Right cardiac atrium (tissue), 5 donors: ENCODE data around the gene UBE2G1. TPM values are rescaled to one million over a fixed set of nuclear protein-coding genes. Genes with fewer than 3 reads are reported as not detected.

ENCODE experiments used
- ATAC-seq, 2 donors: fragments of 200-7000 bp; cut with Tn5 transposase; one replicate each; pipeline versions ENCODE4 v1.8.0 to v1.9.1; 2020; ENCODE audit warnings: moderate library complexity in 2 of 2, mild to moderate bottlenecking in 1 of 2
- DNase-seq, 3 donors: peaks; one replicate each; pipeline ENCODE4 v3.0.0-alpha.2; 2020
- H3K27ac ChIP-seq: one replicate; pipeline ENCODE4 v1.5.1; 2013; ENCODE audit warnings: mild to moderate bottlenecking, low read length, control low read depth, moderate library complexity
- H3K27me3 ChIP-seq: one replicate; pipeline ENCODE4 v1.6.1; 2013; ENCODE audit not compliant: control insufficient read depth, insufficient read depth
- H3K4me1 ChIP-seq: one replicate; pipeline ENCODE4 v1.6.1; 2013; ENCODE audit warnings: low read length; ENCODE audit not compliant: control insufficient read depth, insufficient read depth
- H3K4me3 ChIP-seq: one replicate; pipeline ENCODE4 v1.5.1; 2013; ENCODE audit warnings: low read length, control low read depth
- H3K9me3 ChIP-seq: one replicate; pipeline ENCODE4 v1.6.1; 2013; ENCODE audit warnings: low read length; ENCODE audit not compliant: control insufficient read depth
- WGBS: extraction: QIAGEN DNeasy Blood & Tissue Kit; methylation state at CpG from one replicate; pipeline ENCODE4 v1.1.7; 2013; 5-methylcytosine and 5-hydroxymethylcytosine counted together
- intact Hi-C, 4 donors: fragments of 100-400 bp; cut with DNase I; formaldehyde crosslinking; loops; one replicate each; pipeline versions ENCODE4 v1.11.0 to v1.14.0; 2022 to 2023
- polyA plus RNA-seq: library from polyadenylated mRNA; stranded (reverse); fragments of 200-250 nt; gene quantifications from one replicate; pipeline ENCODE4 v1.2.3, GENCODE V29; 2013
- total RNA-seq, 4 donors: library from RNA; stranded (reverse); fragmentation: NEBNext Ultra II Directional; extraction: Animal tissue kit (Norgen Biotek cat#: 25700); gene quantifications; one replicate each; pipeline ENCODE4 v1.2.1, GENCODE V29; 2021
- donor health status: healthy with polysubstance abuse.
- donor health status: DM: no; HTN: yes; CAD: no.
- donor health status: DM: no; HTN: no; CAD: no.
- donor health status: DM: no; HTN: yes; CAD: no; lungs with severe emphysema.
- donor health status: DM: yes; HTN: yes; CAD: no.

Gene UBE2G1
- total and polyA plus RNA-seq, 5 donors, result 24.0 to 55.1 (median 51.2) TPM

- Histone ChIP-seq H3K27me3 (no peaks in the 10 kb centered on the region), H3K4me3 (no peak overlapping the region), H3K9me3 (no peaks in the 10 kb centered on the region), H3K4me1 (no peaks in the 10 kb centered on the region), H3K27ac (no peak overlapping the region)
- ATAC-seq (peak in 1 of 2 donors; percentile 38), DNase-seq (no peak)
- intact Hi-C loops, result no loop called here
- WGBS, result 85% methylated on average over 46 of the region's 47 CpGs
Measured at GRCh38 chr17:4221899-4222659, 144.4 kb downstream of the UBE2G1 start.

GRCh38 chr17:4221163-4221562, 145.3 kb downstream of the UBE2G1 start:
- ATAC-seq, result no peak
- 85% methylated on average over 4 of the region's 4 CpGs for WGBS
- no peaks in the 10 kb centered on the region for H3K9me3 ChIP-seq

GRCh38 chr17:4220655-4221054, 145.8 kb downstream of the UBE2G1 start:
- intact Hi-C loops, result no loop called here
- Histone ChIP-seq H3K4me3 (no peak overlapping the region), H3K27me3 (no peaks in the 10 kb centered on the region), H3K9me3 (no peaks in the 10 kb centered on the region), H3K27ac (peak overlapping the region; percentile 36), H3K4me1 (no peaks in the 10 kb centered on the region)
- no peak for DNase-seq
- WGBS, result 57% methylated on average over 7 of the region's 7 CpGs
- peak in 1 of 2 donors; percentile 51 for ATAC-seq

More at GRCh38 chr17:4221163-4221562, 145.3 kb downstream of the UBE2G1 start:
- no peak for DNase-seq
- Histone ChIP-seq H3K27ac (no peak overlapping the region), H3K27me3 (no peaks in the 10 kb centered on the region), H3K4me3 (no peak overlapping the region), H3K4me1 (no peaks in the 10 kb centered on the region)
- intact Hi-C loops, result no loop called here

Other genes with a start within 250 kb of the UBE2G1 start
- 10 to 100 TPM; 29.1 to 37.5 (median 32.7) TPM for gene ZZEF1, start 223.6 kb downstream of the UBE2G1 start, total RNA-seq
- gene ZZEF1, start 223.6 kb downstream of the UBE2G1 start, polyA plus RNA-seq, result 15.2 TPM
- gene CYB5D2, start 223.5 kb downstream of the UBE2G1 start, total RNA-seq, result 10 to 100 TPM; 11.2 to 17.0 (median 12.8) TPM
- 22.3 TPM for gene CYB5D2, start 223.5 kb downstream of the UBE2G1 start, polyA plus RNA-seq
- 10 to 100 TPM; 24.1 to 27.1 (median 25.4) TPM for gene ANKFY1, start 102.7 kb downstream of the UBE2G1 start, total RNA-seq
- 8.6 TPM for gene ANKFY1, start 102.7 kb downstream of the UBE2G1 start, polyA plus RNA-seq
- gene SPNS3, start 67.3 kb upstream of the UBE2G1 start, total RNA-seq, result under 1 TPM in 2 of 4 donors, not detected in 2; 0.29 to 0.45 TPM
- 0.23 TPM for gene SPNS3, start 67.3 kb upstream of the UBE2G1 start, polyA plus RNA-seq
- gene SPNS2, start 132.2 kb upstream of the UBE2G1 start, total RNA-seq, result 10 to 100 TPM in 2 of 4 donors, 1 to 10 TPM in 2; 9.6 to 12.7 (median 10.3) TPM
- 16.2 TPM for gene SPNS2, start 132.2 kb upstream of the UBE2G1 start, polyA plus RNA-seq
- gene MYBBP1A, start 188.7 kb upstream of the UBE2G1 start, total RNA-seq, result 10 to 100 TPM; 18.4 to 28.5 (median 23.1) TPM
- 15.9 TPM for gene MYBBP1A, start 188.7 kb upstream of the UBE2G1 start, polyA plus RNA-seq
- gene GGT6, start 193.9 kb upstream of the UBE2G1 start, total RNA-seq, result not detected
- gene GGT6, start 193.9 kb upstream of the UBE2G1 start, polyA plus RNA-seq, result not detected
- 10 to 100 TPM; 10.7 to 20.8 (median 14.2) TPM for gene SMTNL2, start 217.9 kb upstream of the UBE2G1 start, total RNA-seq
- 5.8 TPM for gene SMTNL2, start 217.9 kb upstream of the UBE2G1 start, polyA plus RNA-seq